Measurements from ENCODE around the gene UBXN1.

The UBXN1 gene

DNA sequence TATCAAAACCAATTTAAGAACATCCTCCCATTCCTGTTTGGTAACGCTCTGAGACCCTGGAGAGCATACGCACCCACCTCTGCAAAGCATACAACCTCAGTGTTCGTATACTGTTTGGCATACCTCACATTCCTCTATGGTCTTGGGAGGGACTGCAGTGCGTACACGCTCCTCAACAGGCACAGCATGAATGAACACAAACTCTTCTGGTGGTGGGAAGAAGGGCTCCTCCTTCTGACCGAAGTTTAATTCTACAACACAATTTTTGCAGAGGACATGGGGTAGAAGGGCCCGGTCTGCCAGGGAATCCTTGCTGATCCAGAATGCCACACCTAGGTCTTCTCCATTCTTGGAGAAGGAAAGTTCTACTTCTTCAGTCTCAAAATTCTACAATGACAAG, 43.1 kb upstream of the UBXN1 start:
- Histone ChIP-seq H3K4me3 (replicated peaks; ENCODE audit: insufficient read depth, low read length) (no peak overlapping the region), H3K27ac (replicated peaks) (no peak overlapping the region), H3K27me3 (ENCODE audit: insufficient read depth, poor library complexity, severe bottlenecking) (no peaks in the 10 kb centered on the region)
- no peak for DNase-seq (ENCODE audit: low read depth in 1 of 2, low spot score in 1 of 2)
- TF ChIP-seq, protein P1, sequence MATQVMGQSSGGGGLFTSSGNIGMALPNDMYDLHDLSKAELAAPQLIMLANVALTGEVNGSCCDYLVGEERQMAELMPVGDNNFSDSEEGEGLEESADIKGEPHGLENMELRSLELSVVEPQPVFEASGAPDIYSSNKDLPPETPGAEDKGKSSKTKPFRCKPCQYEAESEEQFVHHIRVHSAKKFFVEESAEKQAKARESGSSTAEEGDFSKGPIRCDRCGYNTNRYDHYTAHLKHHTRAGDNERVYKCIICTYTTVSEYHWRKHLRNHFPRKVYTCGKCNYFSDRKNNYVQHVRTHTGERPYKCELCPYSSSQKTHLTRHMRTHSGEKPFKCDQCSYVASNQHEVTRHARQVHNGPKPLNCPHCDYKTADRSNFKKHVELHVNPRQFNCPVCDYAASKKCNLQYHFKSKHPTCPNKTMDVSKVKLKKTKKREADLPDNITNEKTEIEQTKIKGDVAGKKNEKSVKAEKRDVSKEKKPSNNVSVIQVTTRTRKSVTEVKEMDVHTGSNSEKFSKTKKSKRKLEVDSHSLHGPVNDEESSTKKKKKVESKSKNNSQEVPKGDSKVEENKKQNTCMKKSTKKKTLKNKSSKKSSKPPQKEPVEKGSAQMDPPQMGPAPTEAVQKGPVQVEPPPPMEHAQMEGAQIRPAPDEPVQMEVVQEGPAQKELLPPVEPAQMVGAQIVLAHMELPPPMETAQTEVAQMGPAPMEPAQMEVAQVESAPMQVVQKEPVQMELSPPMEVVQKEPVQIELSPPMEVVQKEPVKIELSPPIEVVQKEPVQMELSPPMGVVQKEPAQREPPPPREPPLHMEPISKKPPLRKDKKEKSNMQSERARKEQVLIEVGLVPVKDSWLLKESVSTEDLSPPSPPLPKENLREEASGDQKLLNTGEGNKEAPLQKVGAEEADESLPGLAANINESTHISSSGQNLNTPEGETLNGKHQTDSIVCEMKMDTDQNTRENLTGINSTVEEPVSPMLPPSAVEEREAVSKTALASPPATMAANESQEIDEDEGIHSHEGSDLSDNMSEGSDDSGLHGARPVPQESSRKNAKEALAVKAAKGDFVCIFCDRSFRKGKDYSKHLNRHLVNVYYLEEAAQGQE (IDR thresholded peaks at IDR 0.05; ENCODE audit: insufficient replicate concordance, low read depth) = no peak
- TF ChIP-seq POLR2AphosphoS5 (IDR thresholded peaks at IDR 0.05; ENCODE audit: low read depth) = no peak
- TF ChIP-seq, protein P2, sequence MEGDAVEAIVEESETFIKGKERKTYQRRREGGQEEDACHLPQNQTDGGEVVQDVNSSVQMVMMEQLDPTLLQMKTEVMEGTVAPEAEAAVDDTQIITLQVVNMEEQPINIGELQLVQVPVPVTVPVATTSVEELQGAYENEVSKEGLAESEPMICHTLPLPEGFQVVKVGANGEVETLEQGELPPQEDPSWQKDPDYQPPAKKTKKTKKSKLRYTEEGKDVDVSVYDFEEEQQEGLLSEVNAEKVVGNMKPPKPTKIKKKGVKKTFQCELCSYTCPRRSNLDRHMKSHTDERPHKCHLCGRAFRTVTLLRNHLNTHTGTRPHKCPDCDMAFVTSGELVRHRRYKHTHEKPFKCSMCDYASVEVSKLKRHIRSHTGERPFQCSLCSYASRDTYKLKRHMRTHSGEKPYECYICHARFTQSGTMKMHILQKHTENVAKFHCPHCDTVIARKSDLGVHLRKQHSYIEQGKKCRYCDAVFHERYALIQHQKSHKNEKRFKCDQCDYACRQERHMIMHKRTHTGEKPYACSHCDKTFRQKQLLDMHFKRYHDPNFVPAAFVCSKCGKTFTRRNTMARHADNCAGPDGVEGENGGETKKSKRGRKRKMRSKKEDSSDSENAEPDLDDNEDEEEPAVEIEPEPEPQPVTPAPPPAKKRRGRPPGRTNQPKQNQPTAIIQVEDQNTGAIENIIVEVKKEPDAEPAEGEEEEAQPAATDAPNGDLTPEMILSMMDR (IDR thresholded peaks at IDR 0.05; ENCODE audit: insufficient read depth, low read length) = no peak
- TF ChIP-seq GABPA (IDR thresholded peaks at IDR 0.05; ENCODE audit: low read depth) = no peak
- TF ChIP-seq SPI1 (IDR thresholded peaks at IDR 0.05; ENCODE audit: borderline replicate concordance, low read depth) = no peak

DNA sequence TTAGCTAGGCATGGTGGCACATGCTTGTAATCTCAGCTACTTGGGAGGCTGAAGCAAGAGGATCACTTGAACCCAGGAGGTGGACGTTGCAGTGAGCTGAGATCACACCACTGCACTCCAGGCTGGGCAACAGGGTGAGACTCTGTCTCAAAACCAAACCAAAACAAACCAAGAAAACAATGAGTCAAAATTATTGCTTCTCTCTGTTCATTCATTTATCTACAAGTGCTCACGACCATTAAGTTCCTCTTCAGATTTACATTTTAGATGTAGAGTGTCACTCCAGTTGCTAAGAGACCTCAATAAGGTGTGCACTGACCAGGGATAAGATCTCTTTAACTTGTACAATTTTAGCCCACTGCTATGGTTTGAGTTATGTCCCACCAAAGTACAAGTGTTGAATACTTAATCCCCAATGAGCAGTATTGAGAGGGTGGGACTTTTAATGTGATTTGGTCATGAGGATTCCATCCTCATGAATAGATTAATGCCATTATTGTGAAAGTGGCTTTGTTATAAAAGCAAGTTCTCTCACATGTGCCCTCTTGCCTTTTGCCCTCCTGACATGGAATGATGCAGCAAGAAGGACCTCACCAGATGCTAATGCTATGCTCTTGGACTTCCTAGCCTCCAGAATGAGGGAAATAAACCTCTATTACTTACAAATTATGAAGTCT, 40.6 kb upstream of the UBXN1 start:
- H3K4me3 ChIP-seq (replicated peaks; ENCODE audit: insufficient read depth, low read length) = no peak overlapping the region
- DNase-seq (ENCODE audit: low read depth in 1 of 2, low spot score in 1 of 2) = no peak
- TF ChIP-seq SPI1 (IDR thresholded peaks at IDR 0.05; ENCODE audit: borderline replicate concordance, low read depth) = no peak
- TF ChIP-seq, protein P2 (IDR thresholded peaks at IDR 0.05; ENCODE audit: insufficient read depth, low read length) = no peak
- TF ChIP-seq POLR2AphosphoS5 (IDR thresholded peaks at IDR 0.05; ENCODE audit: low read depth) = no peak
- TF ChIP-seq, protein P1 (IDR thresholded peaks at IDR 0.05; ENCODE audit: insufficient replicate concordance, low read depth) = no peak
- no peak for TF ChIP-seq GABPA (IDR thresholded peaks at IDR 0.05; ENCODE audit: low read depth)
- H3K27ac ChIP-seq (replicated peaks) = no peak overlapping the region
- no peaks in the 10 kb centered on the region for H3K27me3 ChIP-seq (ENCODE audit: insufficient read depth, poor library complexity, severe bottlenecking)

DNA sequence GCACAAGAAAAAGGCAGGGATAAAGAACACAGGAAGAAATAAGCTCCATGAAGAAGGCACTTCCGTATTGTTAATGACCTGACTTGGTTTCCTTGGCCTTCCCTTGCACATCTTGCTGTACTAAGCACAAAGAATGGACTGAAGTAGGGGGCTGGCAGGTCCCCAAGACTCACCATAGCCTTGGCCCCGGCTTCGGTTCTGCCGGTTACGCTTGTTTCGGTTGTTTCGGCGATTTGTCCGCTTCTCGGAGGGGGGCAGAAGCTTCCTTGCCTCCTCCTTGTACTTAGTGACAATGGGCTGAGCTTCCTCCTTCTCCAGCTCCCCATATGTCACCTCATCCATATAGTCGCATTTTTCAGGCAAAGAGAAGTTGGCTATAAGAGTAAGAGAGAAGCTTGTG, 37.9 kb upstream of the UBXN1 start:
- Histone ChIP-seq H3K4me3 (replicated peaks; ENCODE audit: insufficient read depth, low read length) (no peak overlapping the region), H3K27me3 (ENCODE audit: insufficient read depth, poor library complexity, severe bottlenecking) (no peaks in the 10 kb centered on the region), H3K27ac (replicated peaks) (no peak overlapping the region)
- no peak for DNase-seq (ENCODE audit: low read depth in 1 of 2, low spot score in 1 of 2)
- TF ChIP-seq SPI1 (IDR thresholded peaks at IDR 0.05; ENCODE audit: borderline replicate concordance, low read depth) (no peak), GABPA (IDR thresholded peaks at IDR 0.05; ENCODE audit: low read depth) (no peak), POLR2AphosphoS5 (IDR thresholded peaks at IDR 0.05; ENCODE audit: low read depth) (no peak)
- TF ChIP-seq, protein P2 (IDR thresholded peaks at IDR 0.05; ENCODE audit: insufficient read depth, low read length) = no peak
- TF ChIP-seq, protein P1 (IDR thresholded peaks at IDR 0.05; ENCODE audit: insufficient replicate concordance, low read depth) = no peak
